ENCODE data around the gene NAGS.

DNA sequence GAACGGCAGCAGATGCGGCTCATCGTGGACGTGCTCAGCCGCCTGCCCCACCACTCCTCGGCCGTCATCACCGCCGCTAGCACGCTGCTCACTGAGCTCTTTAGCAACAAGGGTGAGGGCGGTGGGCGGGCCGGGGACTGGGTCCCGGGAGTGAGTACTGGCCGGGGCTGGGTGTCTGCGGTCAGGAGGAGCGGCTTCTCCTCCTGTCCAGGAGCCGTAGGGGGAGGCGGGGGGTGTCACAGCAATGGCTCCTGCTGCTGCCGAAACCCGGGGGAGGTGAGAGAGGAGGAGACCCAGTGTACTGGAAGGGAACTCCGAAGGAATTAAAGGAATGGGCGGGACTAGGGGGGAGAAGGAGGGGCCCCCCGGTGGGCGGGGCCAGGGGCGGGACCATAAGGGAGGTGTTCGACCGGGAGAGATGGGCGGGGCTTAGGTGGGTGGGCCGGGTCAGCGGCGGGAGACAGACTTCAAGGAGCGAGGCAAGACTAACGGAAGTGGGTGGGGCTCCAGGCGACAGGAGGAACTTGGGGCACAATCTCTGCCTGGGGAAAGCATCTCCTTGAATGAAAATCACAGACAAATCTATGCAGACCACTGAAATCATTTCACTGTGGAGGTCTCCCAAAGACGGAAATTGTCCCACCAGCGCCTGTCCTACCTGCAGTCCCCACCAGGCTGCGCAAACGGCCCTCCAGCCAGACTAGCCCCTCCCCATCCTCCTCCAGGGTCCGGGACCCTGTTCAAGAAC lies 2.4 kb downstream of the NAGS start:
- TF ChIP-seq, protein P1, sequence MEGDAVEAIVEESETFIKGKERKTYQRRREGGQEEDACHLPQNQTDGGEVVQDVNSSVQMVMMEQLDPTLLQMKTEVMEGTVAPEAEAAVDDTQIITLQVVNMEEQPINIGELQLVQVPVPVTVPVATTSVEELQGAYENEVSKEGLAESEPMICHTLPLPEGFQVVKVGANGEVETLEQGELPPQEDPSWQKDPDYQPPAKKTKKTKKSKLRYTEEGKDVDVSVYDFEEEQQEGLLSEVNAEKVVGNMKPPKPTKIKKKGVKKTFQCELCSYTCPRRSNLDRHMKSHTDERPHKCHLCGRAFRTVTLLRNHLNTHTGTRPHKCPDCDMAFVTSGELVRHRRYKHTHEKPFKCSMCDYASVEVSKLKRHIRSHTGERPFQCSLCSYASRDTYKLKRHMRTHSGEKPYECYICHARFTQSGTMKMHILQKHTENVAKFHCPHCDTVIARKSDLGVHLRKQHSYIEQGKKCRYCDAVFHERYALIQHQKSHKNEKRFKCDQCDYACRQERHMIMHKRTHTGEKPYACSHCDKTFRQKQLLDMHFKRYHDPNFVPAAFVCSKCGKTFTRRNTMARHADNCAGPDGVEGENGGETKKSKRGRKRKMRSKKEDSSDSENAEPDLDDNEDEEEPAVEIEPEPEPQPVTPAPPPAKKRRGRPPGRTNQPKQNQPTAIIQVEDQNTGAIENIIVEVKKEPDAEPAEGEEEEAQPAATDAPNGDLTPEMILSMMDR (conservative IDR thresholded peaks at IDR 0.05; ENCODE audit: low read depth in 2 of 2): peak; percentile 44 to 52
- TF ChIP-seq POLR2AphosphoS5 (IDR thresholded peaks at IDR 0.05; ENCODE audit: low read depth) (peak; percentile 65; the same call in 1 of the 2 replicates), STAT1 (IDR thresholded peaks at IDR 0.05; ENCODE audit: unreplicated experiment) (no peak)
